K562 (cell line): ENCODE data around the gene FN3K. TPM values are rescaled to one million over a fixed set of nuclear protein-coding genes. Genes with fewer than 3 reads are reported as not detected.

Experiments
- FIP1L1 ChIP-seq: fragments of 200-400 bp; formaldehyde crosslinking; IDR thresholded peaks from 2 replicates; pipeline ENCODE4 v1.6.1; 2018; ENCODE audit warnings: mild to moderate bottlenecking, low read depth, low read length; ENCODE audit not compliant: poor library complexity, severe bottlenecking
- FOXA1 ChIP-seq: fragments of 450-650 bp; IDR thresholded peaks from 2 replicates; pipeline ENCODE4 v1.6.1; 2016; ENCODE audit warnings: mild to moderate bottlenecking, borderline replicate concordance
- FOXJ3 ChIP-seq: sonication (generic); formaldehyde crosslinking; IDR thresholded peaks from 2 replicates; pipeline ENCODE4 v1.4.0; 2020; ENCODE audit warnings: mild to moderate bottlenecking, missing genetic modification reagents
- FOXK2 ChIP-seq, 2 experiments: fragments of 450-650 bp; IDR thresholded peaks in 1 of 2; conservative IDR thresholded peaks in 1 of 2; 2 replicates each; pipeline ENCODE4 v1.6.1; 2016; ENCODE audit warnings: low read depth in 2 of 2, mild to moderate bottlenecking in 1 of 2
- GATAD2A ChIP-seq: fragments of 450-650 bp; IDR thresholded peaks from 2 replicates; pipeline ENCODE4 v1.6.1; 2017
- RBM39 ChIP-seq: fragments of 200-400 bp; formaldehyde crosslinking; optimal IDR thresholded peaks from 2 replicates; pipeline ENCODE3; 2018; ENCODE audit warnings: low read depth, low read length
- SMAD3 ChIP-seq: fragments of 450-650 bp; formaldehyde crosslinking; conservative IDR thresholded peaks from 2 replicates; pipeline ENCODE4 v1.4.0; 2020; ENCODE audit warnings: mild to moderate bottlenecking
- SMAD4 ChIP-seq: fragments of 250-450 bp; sonication (Bioruptor Pico); conservative IDR thresholded peaks from 2 replicates; pipeline ENCODE4 v1.8.0; 2021; ENCODE audit warnings: inconsistent platforms, mild to moderate bottlenecking, moderate library complexity
- SP2 ChIP-seq: IDR thresholded peaks from 2 replicates; pipeline ENCODE4 v1.6.1; 2011; ENCODE audit warnings: mild to moderate bottlenecking, low read depth, low read length, moderate library complexity; ENCODE audit not compliant: poor library complexity, severe bottlenecking; ENCODE audit errors: extremely low read depth
- SREBF1 ChIP-seq: fragments of 150-350 bp; IDR thresholded peaks from 2 replicates; pipeline ENCODE4 v1.6.1; 2014; ENCODE audit warnings: antibody characterized with exemption, low read depth, low read length, borderline replicate concordance
- TAF7 ChIP-seq: fragments of 450-650 bp; IDR thresholded peaks from 2 replicates; pipeline ENCODE4 v1.6.1; 2016; ENCODE audit warnings: missing genetic modification characterization, missing compliant biosample characterization
- TCF3 ChIP-seq: sonication (generic); formaldehyde crosslinking; IDR thresholded peaks from 2 replicates; pipeline ENCODE4 v1.4.0; 2020; ENCODE audit warnings: mild to moderate bottlenecking, missing genetic modification reagents
- TFAM ChIP-seq: fragments of 250-450 bp; sonication (Bioruptor Pico); conservative IDR thresholded peaks from 2 replicates; pipeline ENCODE4 v1.5.0; 2021; ENCODE audit warnings: mild to moderate bottlenecking, moderate library complexity
- ZC3H4 ChIP-seq: sonication (generic); formaldehyde crosslinking; IDR thresholded peaks from 2 replicates; pipeline ENCODE4 v1.9.0; 2021; ENCODE audit warnings: missing genetic modification reagents, borderline replicate concordance
- ZSCAN32 ChIP-seq: fragments of 450-650 bp; formaldehyde crosslinking; IDR thresholded peaks from 2 replicates; pipeline ENCODE4 v1.4.0; 2020; ENCODE audit warnings: mild to moderate bottlenecking, moderate library complexity
- polyA plus RNA-seq, 8 experiments: library from polyadenylated mRNA; depleted of rRNA in 4 of 8; stranded (reverse) in 5 of 8; unstranded in 3 of 8; fragments of >200 nt; fragmentation: Nextera tagmentation in 2 of 8; fragmentation: Illumina TruSeq in 1 of 8; extraction: Ambion mirVana in 2 of 8; extraction: Trizol in 1 of 8; gene quantifications; 2 replicates each; pipeline versions ENCODE4 v1.2.1 to v1.2.3, GENCODE V29; 2011 to 2014; ENCODE audit warnings: inconsistent platforms in 1 of 8, missing spikeins in 1 of 8
- total RNA-seq, 7 experiments: library from RNA; depleted of rRNA in 6 of 7; stranded (reverse); fragments of >200 nt in 6 of 7; fragmentation: Illumina TruSeq in 2 of 7; extraction: Trizol in 2 of 7; gene quantifications; 2 replicates each; pipeline versions ENCODE4 v1.2.1 to v1.2.3, GENCODE V29; 2011 to 2021; ENCODE audit warnings: low replicate concordance in 1 of 7
- TF ChIP-seq, protein P1 (sequence below): sonication (generic); formaldehyde crosslinking; IDR thresholded peaks from 2 replicates; pipeline ENCODE4 v1.8.0; 2022; ENCODE audit warnings: missing genetic modification reagents, mild to moderate bottlenecking, moderate library complexity, borderline replicate concordance
- TF ChIP-seq, protein P2 (sequence below), 2 experiments: IDR thresholded peaks; 2 replicates each; pipeline ENCODE4 v1.6.1; 2011; ENCODE audit warnings: borderline replicate concordance in 1 of 2, control low read depth in 1 of 2, low read depth in 1 of 2, low read length in 1 of 2, mild to moderate bottlenecking in 1 of 2, mixed read lengths in 1 of 2, moderate library complexity in 1 of 2; ENCODE audit not compliant: insufficient read depth in 1 of 2, insufficient read length in 1 of 2, poor library complexity in 1 of 2, severe bottlenecking in 1 of 2; ENCODE audit errors: extremely low read depth in 1 of 2
- TF ChIP-seq, protein P3 (sequence below), 2 experiments: fragments of 150-350 bp in 1 of 2; IDR thresholded peaks; 2 replicates each; pipeline ENCODE4 v1.6.1; 2012 to 2016; ENCODE audit warnings: low read depth in 2 of 2, low read length in 2 of 2, mild to moderate bottlenecking in 1 of 2, moderate library complexity in 1 of 2
- TF ChIP-seq, protein P4 (sequence below): sonication (generic); formaldehyde crosslinking; IDR thresholded peaks from 2 replicates; pipeline ENCODE4 v1.8.0; 2022; ENCODE audit warnings: mild to moderate bottlenecking, missing genetic modification reagents

FN3K gene
- total and polyA plus RNA-seq, 9 of the 15 experiments (the other 6 are each of a cell fraction or from before 2014, with no cell fraction given), result 0.08 to 22.7 (median 3.8) TPM

DNA sequence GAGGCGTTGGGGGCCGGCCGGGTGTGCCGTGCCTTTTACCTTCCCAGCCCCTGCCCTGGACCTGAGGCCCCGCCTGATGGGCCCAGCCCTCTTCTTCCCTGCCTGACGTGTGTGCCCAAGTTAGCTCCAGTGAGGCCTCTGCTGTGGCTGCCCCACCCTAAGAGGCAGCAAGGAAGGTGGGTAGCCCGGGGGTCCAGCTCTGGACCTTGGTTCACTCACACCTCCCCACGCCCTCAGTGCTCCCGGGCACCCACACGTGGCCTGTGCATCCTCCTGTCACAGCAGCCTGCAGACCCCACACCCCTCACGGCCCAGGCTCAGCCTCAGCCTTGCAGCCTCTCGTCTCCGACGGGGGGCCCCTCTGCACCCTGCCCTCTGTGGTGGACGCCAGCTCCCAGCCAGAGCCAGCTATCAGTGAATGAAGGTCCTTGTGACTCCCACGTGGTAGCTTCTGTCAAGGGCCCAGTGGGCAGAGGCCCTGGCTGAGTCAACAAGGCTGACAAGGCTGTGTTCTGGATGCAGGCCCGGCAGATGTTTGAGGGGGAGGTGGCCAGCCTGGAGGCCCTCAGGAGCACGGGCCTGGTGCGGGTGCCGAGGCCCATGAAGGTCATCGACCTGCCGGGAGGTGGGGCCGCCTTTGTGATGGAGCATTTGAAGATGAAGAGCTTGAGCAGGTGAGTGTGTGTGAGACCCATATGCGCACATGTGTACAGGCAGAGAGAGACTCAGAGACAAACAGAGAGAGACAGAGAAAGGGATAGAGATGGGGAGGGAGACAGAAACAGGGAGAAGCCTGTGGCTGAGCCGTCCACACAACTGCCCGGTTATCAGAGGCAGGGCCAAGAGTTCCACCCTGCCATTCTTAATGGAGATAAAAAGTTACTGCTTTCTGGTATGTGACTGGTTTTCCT is 2.8 kb downstream of the FN3K start (continued):
- TF ChIP-seq SMAD4 (CRISPR knock-in tag) (0 out of 2 replicates have a peak, but pooled peaks have one; percentile 31), GATAD2A (no peak), FOXK2 (conservative IDR thresholded peaks at IDR 0.05 in 1 of 2, IDR thresholded peaks at IDR 0.05 in 1 of 2; ENCODE audit: low read depth in 2 of 2) (peak in 1 of 2 experiments; percentile 78; a peak in 3 of 4 replicates), RBM39 (no peak), SREBF1 (no peak), ZC3H4 (CRISPR knock-in tag) (no peak), SMAD3 (no peak), ZSCAN32 (no peak), FIP1L1 (no peak), TFAM (no peak), TAF7 (no peak), FOXA1 (no peak), FOXJ3 (CRISPR knock-in tag) (no peak), SP2 (no peak), TCF3 (CRISPR knock-in tag) (peak; percentile 75)
- TF ChIP-seq, protein P1, sequence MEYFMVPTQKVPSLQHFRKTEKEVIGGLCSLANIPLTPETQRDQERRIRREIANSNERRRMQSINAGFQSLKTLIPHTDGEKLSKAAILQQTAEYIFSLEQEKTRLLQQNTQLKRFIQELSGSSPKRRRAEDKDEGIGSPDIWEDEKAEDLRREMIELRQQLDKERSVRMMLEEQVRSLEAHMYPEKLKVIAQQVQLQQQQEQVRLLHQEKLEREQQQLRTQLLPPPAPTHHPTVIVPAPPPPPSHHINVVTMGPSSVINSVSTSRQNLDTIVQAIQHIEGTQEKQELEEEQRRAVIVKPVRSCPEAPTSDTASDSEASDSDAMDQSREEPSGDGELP (CRISPR knock-in tag), result peak; percentile 91
- TF ChIP-seq, protein P2, sequence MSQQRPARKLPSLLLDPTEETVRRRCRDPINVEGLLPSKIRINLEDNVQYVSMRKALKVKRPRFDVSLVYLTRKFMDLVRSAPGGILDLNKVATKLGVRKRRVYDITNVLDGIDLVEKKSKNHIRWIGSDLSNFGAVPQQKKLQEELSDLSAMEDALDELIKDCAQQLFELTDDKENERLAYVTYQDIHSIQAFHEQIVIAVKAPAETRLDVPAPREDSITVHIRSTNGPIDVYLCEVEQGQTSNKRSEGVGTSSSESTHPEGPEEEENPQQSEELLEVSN (IDR thresholded peaks at IDR 0.05; ENCODE audit: borderline replicate concordance in 1 of 2, extremely low read depth in 1 of 2, insufficient read depth in 1 of 2, insufficient read length in 1 of 2, low read depth in 1 of 2, low read length in 1 of 2, poor library complexity in 1 of 2, severe bottlenecking in 1 of 2), result peak; percentile 55 to 76
- TF ChIP-seq, protein P3, sequence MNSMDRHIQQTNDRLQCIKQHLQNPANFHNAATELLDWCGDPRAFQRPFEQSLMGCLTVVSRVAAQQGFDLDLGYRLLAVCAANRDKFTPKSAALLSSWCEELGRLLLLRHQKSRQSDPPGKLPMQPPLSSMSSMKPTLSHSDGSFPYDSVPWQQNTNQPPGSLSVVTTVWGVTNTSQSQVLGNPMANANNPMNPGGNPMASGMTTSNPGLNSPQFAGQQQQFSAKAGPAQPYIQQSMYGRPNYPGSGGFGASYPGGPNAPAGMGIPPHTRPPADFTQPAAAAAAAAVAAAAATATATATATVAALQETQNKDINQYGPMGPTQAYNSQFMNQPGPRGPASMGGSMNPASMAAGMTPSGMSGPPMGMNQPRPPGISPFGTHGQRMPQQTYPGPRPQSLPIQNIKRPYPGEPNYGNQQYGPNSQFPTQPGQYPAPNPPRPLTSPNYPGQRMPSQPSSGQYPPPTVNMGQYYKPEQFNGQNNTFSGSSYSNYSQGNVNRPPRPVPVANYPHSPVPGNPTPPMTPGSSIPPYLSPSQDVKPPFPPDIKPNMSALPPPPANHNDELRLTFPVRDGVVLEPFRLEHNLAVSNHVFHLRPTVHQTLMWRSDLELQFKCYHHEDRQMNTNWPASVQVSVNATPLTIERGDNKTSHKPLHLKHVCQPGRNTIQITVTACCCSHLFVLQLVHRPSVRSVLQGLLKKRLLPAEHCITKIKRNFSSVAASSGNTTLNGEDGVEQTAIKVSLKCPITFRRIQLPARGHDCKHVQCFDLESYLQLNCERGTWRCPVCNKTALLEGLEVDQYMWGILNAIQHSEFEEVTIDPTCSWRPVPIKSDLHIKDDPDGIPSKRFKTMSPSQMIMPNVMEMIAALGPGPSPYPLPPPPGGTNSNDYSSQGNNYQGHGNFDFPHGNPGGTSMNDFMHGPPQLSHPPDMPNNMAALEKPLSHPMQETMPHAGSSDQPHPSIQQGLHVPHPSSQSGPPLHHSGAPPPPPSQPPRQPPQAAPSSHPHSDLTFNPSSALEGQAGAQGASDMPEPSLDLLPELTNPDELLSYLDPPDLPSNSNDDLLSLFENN (IDR thresholded peaks at IDR 0.05; ENCODE audit: low read depth in 2 of 2, low read length in 2 of 2), result no peak
- TF ChIP-seq, protein P4, sequence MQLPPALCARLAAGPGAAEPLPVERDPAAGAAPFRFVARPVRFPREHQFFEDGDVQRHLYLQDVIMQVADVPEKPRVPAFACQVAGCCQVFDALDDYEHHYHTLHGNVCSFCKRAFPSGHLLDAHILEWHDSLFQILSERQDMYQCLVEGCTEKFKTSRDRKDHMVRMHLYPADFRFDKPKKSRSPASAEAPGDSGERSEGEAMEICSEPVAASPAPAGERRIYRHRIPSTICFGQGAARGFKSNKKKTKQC (CRISPR knock-in tag), result peak; percentile 72; the same call in 1 of the 2 replicates
